ENCODE measurements around the gene KLF11. TPM values are rescaled to one million over a fixed set of nuclear protein-coding genes. Genes with fewer than 3 reads are reported as not detected.

The KLF11 gene
- total and polyA plus RNA-seq, 2 donors (not counting 1 experiment from before 2014, with no cell fraction given): 5.9 to 6.8 TPM

DNA sequence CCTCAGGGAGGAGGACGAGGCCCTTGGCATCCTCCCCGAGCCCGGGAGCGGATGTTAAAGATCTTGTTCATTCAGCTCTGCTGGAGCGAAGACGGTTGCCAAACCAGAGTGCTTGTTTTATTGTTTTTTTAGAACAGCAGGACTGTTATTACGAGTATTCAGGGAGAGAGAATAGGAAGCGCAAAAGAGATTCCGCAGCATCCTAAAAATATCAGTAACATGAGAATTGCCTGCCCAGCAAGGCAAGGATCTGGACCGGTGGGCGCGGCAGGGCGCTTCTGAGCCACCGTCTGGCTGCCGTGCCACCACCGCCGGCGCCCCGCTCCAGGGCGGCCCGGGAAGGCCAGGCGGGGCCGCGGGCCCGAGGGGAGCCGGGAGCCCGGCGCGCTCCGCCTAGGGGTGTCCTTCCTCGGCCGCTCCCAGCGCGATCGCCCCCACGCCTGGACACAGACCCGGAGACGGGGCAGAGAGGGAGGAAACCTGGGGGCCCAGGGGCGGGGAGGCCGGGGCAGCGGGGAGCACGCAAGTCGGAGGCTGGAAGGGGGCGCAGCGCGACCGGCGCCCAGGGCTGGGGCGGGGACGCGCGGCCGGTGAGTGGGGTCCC lies 36.0 kb downstream of the KLF11 start:
- H3K9ac ChIP-seq (ENCODE audit: insufficient read depth, low read length): no peak overlapping the region
- H3K4me1 ChIP-seq (ENCODE audit: control insufficient read depth, extremely low read depth, insufficient read depth, low read length): no peaks in the 10 kb centered on the region
- H3K79me2 ChIP-seq (ENCODE audit: control insufficient read depth, insufficient read depth, low read length): no peaks in the 10 kb centered on the region
- peak; percentile 65 to 76 for DNase-seq (ENCODE audit: low read depth in 2 of 2)
- TF ChIP-seq, protein P1, sequence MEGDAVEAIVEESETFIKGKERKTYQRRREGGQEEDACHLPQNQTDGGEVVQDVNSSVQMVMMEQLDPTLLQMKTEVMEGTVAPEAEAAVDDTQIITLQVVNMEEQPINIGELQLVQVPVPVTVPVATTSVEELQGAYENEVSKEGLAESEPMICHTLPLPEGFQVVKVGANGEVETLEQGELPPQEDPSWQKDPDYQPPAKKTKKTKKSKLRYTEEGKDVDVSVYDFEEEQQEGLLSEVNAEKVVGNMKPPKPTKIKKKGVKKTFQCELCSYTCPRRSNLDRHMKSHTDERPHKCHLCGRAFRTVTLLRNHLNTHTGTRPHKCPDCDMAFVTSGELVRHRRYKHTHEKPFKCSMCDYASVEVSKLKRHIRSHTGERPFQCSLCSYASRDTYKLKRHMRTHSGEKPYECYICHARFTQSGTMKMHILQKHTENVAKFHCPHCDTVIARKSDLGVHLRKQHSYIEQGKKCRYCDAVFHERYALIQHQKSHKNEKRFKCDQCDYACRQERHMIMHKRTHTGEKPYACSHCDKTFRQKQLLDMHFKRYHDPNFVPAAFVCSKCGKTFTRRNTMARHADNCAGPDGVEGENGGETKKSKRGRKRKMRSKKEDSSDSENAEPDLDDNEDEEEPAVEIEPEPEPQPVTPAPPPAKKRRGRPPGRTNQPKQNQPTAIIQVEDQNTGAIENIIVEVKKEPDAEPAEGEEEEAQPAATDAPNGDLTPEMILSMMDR (conservative IDR thresholded peaks at IDR 0.05 in 1 of 2, IDR thresholded peaks at IDR 0.05 in 1 of 2; ENCODE audit: low read depth in 1 of 2, low read length in 2 of 2): no peak
- peak; percentile 77 for TF ChIP-seq EZH2 (IDR thresholded peaks at IDR 0.05; ENCODE audit: low read length, missing control alignments)
- peaks cover 32% of the 10 kb centered on the region for H3K27me3 ChIP-seq (ENCODE audit: control insufficient read depth, insufficient read depth, low read length)
- H4K20me1 ChIP-seq (ENCODE audit: control insufficient read depth, extremely low read depth, insufficient read depth, low read length): no peaks in the 10 kb centered on the region
- H3K4me2 ChIP-seq (ENCODE audit: extremely low read depth, insufficient read depth, low read length): peak overlapping the region; percentile 92
- no peaks in the 10 kb centered on the region for H3K9me3 ChIP-seq (ENCODE audit: control insufficient read depth, insufficient read depth, low read depth, low read length)
- no peaks in the 10 kb centered on the region for H3K36me3 ChIP-seq (ENCODE audit: control insufficient read depth, insufficient read depth, low read length)
- H2AFZ ChIP-seq (ENCODE audit: low read length): peak overlapping the region; percentile 59
- peak overlapping the region; percentile 23 to 49 (median 29) for H3K4me3 ChIP-seq (replicated peaks in 1 of 4; ENCODE audit: control extremely low read depth in 1 of 4, insufficient read depth in 1 of 4, low read depth in 3 of 4, low read length in 4 of 4)
- H3K27ac ChIP-seq (ENCODE audit: insufficient read depth, low read length): no peak overlapping the region

DNA sequence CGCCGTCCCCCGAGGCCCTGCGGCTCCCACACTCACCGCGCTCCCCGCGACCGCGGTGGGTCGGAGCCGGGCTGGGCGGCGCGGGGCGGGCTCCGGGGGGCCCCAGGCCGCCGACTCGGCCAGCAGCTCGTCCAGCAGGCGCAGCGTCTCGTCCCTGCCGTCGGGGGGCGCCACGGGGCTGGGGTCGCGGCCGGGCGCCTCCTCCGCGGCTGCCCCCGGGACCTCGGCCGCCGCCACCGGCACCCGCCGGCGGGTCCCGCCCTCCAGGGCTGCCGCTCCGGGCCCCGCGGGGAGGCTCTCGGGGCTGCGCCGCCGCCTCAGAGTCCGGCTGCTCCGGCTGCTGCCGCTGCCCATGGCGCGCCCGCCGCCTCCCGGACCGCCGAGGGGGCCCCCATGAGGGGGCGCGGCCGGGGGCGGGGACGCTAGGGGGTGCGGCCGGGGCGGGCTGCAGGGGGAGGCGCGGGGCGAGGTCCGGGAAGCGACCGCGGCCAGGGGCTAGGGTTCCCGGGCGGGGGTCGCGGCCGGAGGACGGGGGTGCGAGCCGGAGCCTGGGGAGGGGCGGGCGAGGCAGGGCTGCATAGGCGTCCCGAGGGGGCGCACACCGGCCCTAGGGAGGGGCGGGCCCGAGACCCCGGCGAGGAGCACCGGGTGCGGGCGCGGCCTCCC lies 36.7 kb downstream of the KLF11 start, which contains the start of gene CYS1:
TSS of gene CYS1 (minus strand) at position 542 of the 666 bp plus-strand sequence. CDS start at position 354, 188 bp downstream.
- Histone ChIP-seq H4K20me1 (ENCODE audit: control insufficient read depth, extremely low read depth, insufficient read depth, low read length) (no peaks in the 10 kb centered on the region), H3K4me1 (ENCODE audit: control insufficient read depth, extremely low read depth, insufficient read depth, low read length) (no peaks in the 10 kb centered on the region), H3K36me3 (ENCODE audit: control insufficient read depth, insufficient read depth, low read length) (no peaks in the 10 kb centered on the region), H3K9me3 (ENCODE audit: control insufficient read depth, insufficient read depth, low read depth, low read length) (no peaks in the 10 kb centered on the region), H3K79me2 (ENCODE audit: control insufficient read depth, insufficient read depth, low read length) (no peaks in the 10 kb centered on the region), H3K27ac (ENCODE audit: insufficient read depth, low read length) (no peak within 1 kb of the TSS), H3K27me3 (ENCODE audit: control insufficient read depth, insufficient read depth, low read length) (peaks cover 35% of the 10 kb centered on the region), H3K9ac (ENCODE audit: insufficient read depth, low read length) (no peak within 1 kb of the TSS), H3K4me2 (ENCODE audit: extremely low read depth, insufficient read depth, low read length) (peak within 1 kb of the TSS; percentile 92), H3K4me3 (replicated peaks in 1 of 4; ENCODE audit: control extremely low read depth in 1 of 4, insufficient read depth in 1 of 4, low read depth in 3 of 4, low read length in 4 of 4) (peak within 1 kb of the TSS; percentile 23 to 49 (median 29)), H2AFZ (ENCODE audit: low read length) (peak within 1 kb of the TSS; percentile 59)
- TF ChIP-seq EZH2 (IDR thresholded peaks at IDR 0.05; ENCODE audit: low read length, missing control alignments): no peak
- TF ChIP-seq, protein P1 (conservative IDR thresholded peaks at IDR 0.05 in 1 of 2, IDR thresholded peaks at IDR 0.05 in 1 of 2; ENCODE audit: low read depth in 1 of 2, low read length in 2 of 2): no peak
- peak in 1 of 2 donors; percentile 15 for DNase-seq (ENCODE audit: low read depth in 2 of 2)

DNA sequence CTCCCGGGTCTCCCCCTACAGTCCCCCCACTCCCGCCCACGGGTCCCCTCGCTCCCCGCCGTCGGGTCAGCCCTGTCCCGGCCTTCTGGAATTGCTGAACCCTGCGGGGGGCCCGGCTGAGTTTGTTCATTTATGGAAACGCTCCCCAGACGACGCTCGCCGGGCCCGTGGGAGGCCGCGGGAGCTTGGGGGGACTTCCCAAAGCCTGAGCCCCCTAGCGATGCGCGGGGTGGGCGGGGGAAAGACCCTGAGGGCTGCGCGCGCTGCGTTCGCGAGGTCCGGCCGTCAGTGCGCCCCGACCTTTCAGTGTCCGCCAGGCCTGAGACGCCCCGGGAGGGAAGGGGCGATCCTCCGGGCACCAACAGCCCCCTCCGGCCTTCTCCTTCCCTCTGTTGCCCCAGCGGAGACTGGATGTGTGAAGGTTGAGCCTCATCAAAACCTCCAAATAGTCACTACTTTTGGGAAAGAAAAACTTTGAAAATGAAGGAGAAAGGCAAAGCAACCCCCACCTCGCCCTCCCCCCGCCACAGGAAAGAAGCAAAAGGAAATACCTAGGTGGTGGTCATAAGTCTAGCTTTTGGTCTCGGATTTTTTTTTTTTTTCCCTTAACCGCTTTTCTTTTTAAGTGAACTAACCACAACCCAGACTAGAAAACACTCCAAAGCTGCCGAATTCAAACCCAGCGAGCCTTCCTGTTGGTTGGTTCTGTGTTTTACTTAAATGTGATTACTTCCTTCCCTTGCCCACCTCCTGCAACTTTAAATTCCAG lies 37.4 kb downstream of the KLF11 start:
- H3K36me3 ChIP-seq (ENCODE audit: control insufficient read depth, insufficient read depth, low read length): no peaks in the 10 kb centered on the region
- no peaks in the 10 kb centered on the region for H3K4me1 ChIP-seq (ENCODE audit: control insufficient read depth, extremely low read depth, insufficient read depth, low read length)
- no peaks in the 10 kb centered on the region for H3K9me3 ChIP-seq (ENCODE audit: control insufficient read depth, insufficient read depth, low read depth, low read length)
- H3K79me2 ChIP-seq (ENCODE audit: control insufficient read depth, insufficient read depth, low read length): no peaks in the 10 kb centered on the region
- H4K20me1 ChIP-seq (ENCODE audit: control insufficient read depth, extremely low read depth, insufficient read depth, low read length): no peaks in the 10 kb centered on the region
- H3K27me3 ChIP-seq (ENCODE audit: control insufficient read depth, insufficient read depth, low read length): peaks cover 39% of the 10 kb centered on the region
- DNase-seq (ENCODE audit: low read depth in 2 of 2): peak in 1 of 2 donors; percentile 66
- H3K4me2 ChIP-seq (ENCODE audit: extremely low read depth, insufficient read depth, low read length): no peak overlapping the region
- TF ChIP-seq, protein P1 (conservative IDR thresholded peaks at IDR 0.05 in 1 of 2, IDR thresholded peaks at IDR 0.05 in 1 of 2; ENCODE audit: low read depth in 1 of 2, low read length in 2 of 2): no peak
- TF ChIP-seq EZH2 (IDR thresholded peaks at IDR 0.05; ENCODE audit: low read length, missing control alignments): peak; percentile 90
- peak overlapping the region in 1 of 4 experiments; percentile 27 for H3K4me3 ChIP-seq (replicated peaks in 1 of 4; ENCODE audit: control extremely low read depth in 1 of 4, insufficient read depth in 1 of 4, low read depth in 3 of 4, low read length in 4 of 4)
- H3K9ac ChIP-seq (ENCODE audit: insufficient read depth, low read length): no peak overlapping the region
- no peak overlapping the region for H3K27ac ChIP-seq (ENCODE audit: insufficient read depth, low read length)
- H2AFZ ChIP-seq (ENCODE audit: low read length): no peak overlapping the region
